K562 (cell line): ENCODE data around the gene CNOT4. TPM values are rescaled to one million over a fixed set of nuclear protein-coding genes. Genes with fewer than 3 reads are reported as not detected.

Source experiments
- ATAC-seq: fragments of 200-7000 bp; cut with Tn5 transposase; 3 replicates; pipeline ENCODE4 v1.9.1; 2020; ENCODE audit warnings: moderate library complexity
- BruUV-seq: library from RNA; stranded (reverse); fragments of 400-500 nt; replicated peaks from 2 replicates; lab custom pipeline; 2021; lab: Mats Ljungman, UMichigan
- CTCF ChIA-PET: fragments of 300-600 bp; formaldehyde crosslinking; extraction: SDS; loops from one replicate; lab custom pipeline; 2021; ENCODE audit warnings: low intra/inter-chr PET ratio; lab: Yijun Ruan, JAX
- POLR2A ChIA-PET: fragments of 300-600, 350-650 bp; sonication (Branson Sonifier 250); formaldehyde crosslinking; extraction: SDS; loops from one replicate; lab custom pipeline; 2021; ENCODE audit warnings: antibody characterized with exemption, inconsistent platforms; lab: Yijun Ruan, JAX
- DNase-seq, 4 experiments: peaks; one replicate each; pipeline versions ENCODE4 v3.0.0 to v3.0.0-alpha.2; 2011 to 2018; ENCODE audit warnings: low spot score in 3 of 4, mixed read lengths in 3 of 4; ENCODE audit errors: extremely low read depth in 1 of 4
- FAIRE-seq: peaks from 2 replicates; lab custom pipeline; 2011; peaks lifted over from hg19 to GRCh38; lab: Jason Lieb, UNC
- H2AFZ ChIP-seq: 2 replicates; pipeline ENCODE4 v1.6.0; 2011; ENCODE audit warnings: low read depth, low read length, control low read depth, inconsistent platforms
- H3K27ac ChIP-seq: fragments of 200-600 bp; 3 replicates; pipeline ENCODE4 v1.8.0; 2011; ENCODE audit warnings: low read depth, mild to moderate bottlenecking, control low read depth, inconsistent platforms, low read length, moderate library complexity, mixed read lengths; ENCODE audit errors: extremely low read depth
- H3K27me3 ChIP-seq, 2 experiments: fragments of 300-600 bp in 1 of 2; 2 replicates in 1 of 2; 3 replicates in 1 of 2; pipeline versions ENCODE4 v1.6.0 to v1.8.0; 2011; ENCODE audit warnings: inconsistent platforms in 2 of 2, low read length in 2 of 2, mild to moderate bottlenecking in 1 of 2, mixed read lengths in 1 of 2, moderate library complexity in 1 of 2; ENCODE audit not compliant: control insufficient read depth in 2 of 2, insufficient read depth in 2 of 2
- H3K36me3 ChIP-seq: fragments of 300-600 bp; 3 replicates; pipeline ENCODE4 v1.8.0; 2011; ENCODE audit warnings: mild to moderate bottlenecking, low read length, inconsistent platforms; ENCODE audit not compliant: control insufficient read depth, insufficient read depth
- H3K4me1 ChIP-seq, 2 experiments: fragments of 200-600 bp in 1 of 2; replicated peaks in 1 of 2; 2 replicates in 1 of 2; 3 replicates in 1 of 2; pipeline versions ENCODE4 v1.5.1 to v1.8.0; 2011; ENCODE audit warnings: inconsistent platforms in 2 of 2, low read length in 2 of 2, mild to moderate bottlenecking in 1 of 2, mixed read lengths in 1 of 2, moderate library complexity in 1 of 2; ENCODE audit not compliant: control insufficient read depth in 2 of 2, insufficient read depth in 2 of 2
- H3K4me2 ChIP-seq: 2 replicates; pipeline ENCODE4 v1.6.1; 2011; ENCODE audit warnings: low read length, control low read depth, inconsistent platforms, mixed read lengths; ENCODE audit not compliant: insufficient read depth
- H3K4me3 ChIP-seq: fragments of 200-600 bp; sonication (generic), shearing (Covaris generic); 2 replicates; pipeline ENCODE4 v1.5.1; 2016; ENCODE audit warnings: control low read depth, inconsistent platforms
- H3K79me2 ChIP-seq: fragments of 200-600 bp; 3 replicates; pipeline ENCODE4 v1.8.0; 2011; ENCODE audit warnings: low read length, inconsistent platforms; ENCODE audit not compliant: control insufficient read depth, insufficient read depth
- H3K9ac ChIP-seq, 2 experiments: 2 replicates each; pipeline versions ENCODE4 v1.6.0 to v1.6.1; 2011; ENCODE audit warnings: low read depth in 2 of 2, low read length in 2 of 2, control low read depth in 1 of 2, inconsistent platforms in 1 of 2, mild to moderate bottlenecking in 1 of 2, mixed read lengths in 1 of 2; ENCODE audit not compliant: insufficient read depth in 1 of 2
- H3K9me1 ChIP-seq: one replicate; pipeline ENCODE4 v1.6.0; 2011; ENCODE audit warnings: inconsistent platforms, mild to moderate bottlenecking, low read length, moderate library complexity; ENCODE audit not compliant: control insufficient read depth, insufficient read depth
- H3K9me3 ChIP-seq: replicated peaks from 2 replicates; pipeline ENCODE4 v1.5.1; 2011; ENCODE audit warnings: low read depth, low read length, inconsistent platforms; ENCODE audit not compliant: control insufficient read depth, insufficient read depth
- H4K20me1 ChIP-seq: replicated peaks from 2 replicates; pipeline ENCODE4 v1.6.1; 2011; ENCODE audit warnings: low read length, inconsistent platforms, mixed read lengths; ENCODE audit not compliant: control insufficient read depth, insufficient read depth
- CHAMP1 ChIP-seq: fragments of 450-650 bp; IDR thresholded peaks from 2 replicates; pipeline ENCODE4 v1.6.1; 2016; ENCODE audit warnings: mild to moderate bottlenecking
- GTF2F1 ChIP-seq: IDR thresholded peaks from 2 replicates; pipeline ENCODE4 v1.6.1; 2011; ENCODE audit warnings: low read depth, low read length, improper control_type of control experiment
- MTA1 ChIP-seq: fragments of 450-650 bp; IDR thresholded peaks from 2 replicates; pipeline ENCODE4 v1.6.1; 2017; ENCODE audit warnings: borderline replicate concordance
- PURB ChIP-seq: sonication (generic); formaldehyde crosslinking; IDR thresholded peaks from 2 replicates; pipeline ENCODE4 v1.9.0; 2021; ENCODE audit warnings: low read depth, mild to moderate bottlenecking, missing genetic modification reagents
- RHOXF2B ChIP-seq: fragments of 250-450 bp; sonication (Bioruptor Pico); conservative IDR thresholded peaks from 2 replicates; pipeline ENCODE4 v1.5.1; 2021
- SMAD1 ChIP-seq: fragments of 150-350 bp; IDR thresholded peaks from 2 replicates; pipeline ENCODE4 v1.6.1; 2014; ENCODE audit warnings: low read length, low read depth; ENCODE audit not compliant: partially characterized antibody
- SREBF2 ChIP-seq: sonication (generic); formaldehyde crosslinking; IDR thresholded peaks from 2 replicates; pipeline ENCODE4 v1.4.0; 2020; ENCODE audit warnings: mild to moderate bottlenecking, missing genetic modification reagents
- ZNF324 ChIP-seq: fragments of 250-450 bp; sonication (Bioruptor Pico); IDR thresholded peaks from 2 replicates; pipeline ENCODE4 v1.4.0; 2020; ENCODE audit warnings: mild to moderate bottlenecking
- ZNF778 ChIP-seq: fragments of 450-650 bp; formaldehyde crosslinking; IDR thresholded peaks from 2 replicates; pipeline ENCODE4 v1.4.0; 2020; ENCODE audit warnings: mild to moderate bottlenecking, moderate library complexity
- WGBS: fragments of 100-300 bp; shearing (Covaris generic); methylation state at CpG from one replicate; pipeline ENCODE4 v1.1.6; 2016; ENCODE audit warnings: low coverage, mixed read lengths; ENCODE audit not compliant: insufficient coverage; ENCODE audit errors: missing lambda C conversion rate; 5-methylcytosine and 5-hydroxymethylcytosine counted together
- in situ Hi-C: fragments of 300-500 bp; cut with MboI; formaldehyde crosslinking; loops from 4 replicates; pipeline ENCODE4 v1.15.0; 2018; ENCODE audit warnings: inconsistent platforms, mixed read lengths
- intact Hi-C: fragments of 100-400 bp; cut with micrococcal nuclease; formaldehyde crosslinking; loops from 2 replicates; pipeline ENCODE4 v1.14.2; 2022
- polyA plus RNA-seq, 8 experiments: library from polyadenylated mRNA; depleted of rRNA in 4 of 8; stranded (reverse) in 5 of 8; unstranded in 3 of 8; fragments of >200 nt; fragmentation: Nextera tagmentation in 2 of 8; fragmentation: Illumina TruSeq in 1 of 8; extraction: Ambion mirVana in 2 of 8; extraction: Trizol in 1 of 8; gene quantifications; 2 replicates each; pipeline versions ENCODE4 v1.2.1 to v1.2.3, GENCODE V29; 2011 to 2014; ENCODE audit warnings: inconsistent platforms in 1 of 8, missing spikeins in 1 of 8
- total RNA-seq, 7 experiments: library from RNA; depleted of rRNA in 6 of 7; stranded (reverse); fragments of >200 nt in 6 of 7; fragmentation: Illumina TruSeq in 2 of 7; extraction: Trizol in 2 of 7; gene quantifications; 2 replicates each; pipeline versions ENCODE4 v1.2.1 to v1.2.3, GENCODE V29; 2011 to 2021; ENCODE audit warnings: low replicate concordance in 1 of 7
- TF ChIP-seq, protein P1 (sequence below): fragments of 250-450 bp; sonication (Bioruptor Pico); IDR thresholded peaks from 2 replicates; pipeline ENCODE4 v1.8.0; 2022; ENCODE audit warnings: inconsistent platforms

Gene CNOT4
- total and polyA plus RNA-seq, 9 of the 15 experiments (the other 6 are each of a cell fraction or from before 2014, with no cell fraction given) = 8.6 to 24.1 (median 15.4) TPM

DNA sequence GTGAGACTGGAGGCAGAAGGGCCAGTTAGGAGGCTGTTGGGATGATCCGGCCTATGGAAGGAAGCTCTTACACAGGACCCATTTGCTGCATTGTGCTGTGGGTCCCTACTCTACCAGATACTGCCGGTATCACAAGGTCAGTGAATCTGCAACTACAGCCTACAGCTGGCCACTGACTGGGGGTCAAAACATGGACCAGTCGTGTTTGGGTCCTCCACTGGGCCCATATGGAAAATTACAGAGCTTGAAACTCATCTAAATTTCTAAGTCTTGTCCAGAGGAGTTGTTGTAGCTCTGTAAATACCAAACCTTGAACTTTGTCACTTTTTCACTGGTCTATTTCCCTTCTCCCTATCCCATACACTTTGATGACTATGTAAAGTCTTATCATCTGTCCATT lies 42.2 kb upstream of the CNOT4 start:
- H3K27ac ChIP-seq = no peak overlapping the region
- H3K9me3 ChIP-seq = no peaks in the 10 kb centered on the region
- TF ChIP-seq ZNF778 (CRISPR knock-in tag) = no peak
- no peak for FAIRE-seq
- no TSS peak for BruUV-seq
- in situ Hi-C loops = no loop called here
- intact Hi-C loops = no loop called here
- no peaks in the 10 kb centered on the region for H4K20me1 ChIP-seq
- H3K79me2 ChIP-seq = no peaks in the 10 kb centered on the region
- no peaks in the 10 kb centered on the region for H3K9me1 ChIP-seq
- H3K36me3 ChIP-seq = no peaks in the 10 kb centered on the region
- 15% methylated on average over 3 of the region's 3 CpGs for WGBS
- no peak overlapping the region for H3K4me3 ChIP-seq
- POLR2A ChIA-PET = interaction anchor here (0.6 to 1.9 kb wide), 3 partner anchors 12 to 93 kb away, joined by 3 to 6 read pairs (median 3); no protein-coding TSS in a partner anchor
- ATAC-seq = no peak
- no peak overlapping the region for H2AFZ ChIP-seq
- no peak overlapping the region; a peak in 1 of 4 replicates for H3K9ac ChIP-seq
- no peak overlapping the region for H3K4me2 ChIP-seq
- no peaks in the 10 kb centered on the region for H3K4me1 ChIP-seq
- no peaks in the 10 kb centered on the region for H3K27me3 ChIP-seq
- DNase-seq = no peak
- CTCF ChIA-PET = no interaction called here

GRCh38 chr7:135550196-135550595 lies 40.3 kb upstream of the CNOT4 start:
- H3K9me1 ChIP-seq = no peaks in the 10 kb centered on the region
- no peak overlapping the region for H3K4me3 ChIP-seq
- no peak overlapping the region for H3K9ac ChIP-seq
- WGBS = 20% methylated on average over 6 of the region's 7 CpGs
- H3K79me2 ChIP-seq = no peaks in the 10 kb centered on the region
- no peaks in the 10 kb centered on the region for H3K27me3 ChIP-seq
- DNase-seq = no peak
- H2AFZ ChIP-seq = peak overlapping the region; percentile 46; the same call in 1 of the 2 replicates
- no TSS peak for BruUV-seq
- no peaks in the 10 kb centered on the region for H3K36me3 ChIP-seq
- ChIA-PET CTCF (no interaction called here), POLR2A (no interaction called here)
- no peak overlapping the region for H3K4me2 ChIP-seq
- no peak for FAIRE-seq
- H3K9me3 ChIP-seq = no peaks in the 10 kb centered on the region
- peak; percentile 46; the same call in 2 of the 3 replicates for ATAC-seq
- no peaks in the 10 kb centered on the region for H4K20me1 ChIP-seq
- no peaks in the 10 kb centered on the region for H3K4me1 ChIP-seq
- in situ Hi-C loops (no loop called here), intact Hi-C loops (no loop called here)
- H3K27ac ChIP-seq = no peak overlapping the region
- TF ChIP-seq CHAMP1 (no peak), GTF2F1 (no peak), MTA1 (no peak), SREBF2 (CRISPR knock-in tag) (no peak), RHOXF2B (CRISPR knock-in tag) (no peak), PURB (CRISPR knock-in tag) (no peak), ZNF324 (CRISPR knock-in tag) (no peak), SMAD1 (no peak)
- TF ChIP-seq, protein P1, sequence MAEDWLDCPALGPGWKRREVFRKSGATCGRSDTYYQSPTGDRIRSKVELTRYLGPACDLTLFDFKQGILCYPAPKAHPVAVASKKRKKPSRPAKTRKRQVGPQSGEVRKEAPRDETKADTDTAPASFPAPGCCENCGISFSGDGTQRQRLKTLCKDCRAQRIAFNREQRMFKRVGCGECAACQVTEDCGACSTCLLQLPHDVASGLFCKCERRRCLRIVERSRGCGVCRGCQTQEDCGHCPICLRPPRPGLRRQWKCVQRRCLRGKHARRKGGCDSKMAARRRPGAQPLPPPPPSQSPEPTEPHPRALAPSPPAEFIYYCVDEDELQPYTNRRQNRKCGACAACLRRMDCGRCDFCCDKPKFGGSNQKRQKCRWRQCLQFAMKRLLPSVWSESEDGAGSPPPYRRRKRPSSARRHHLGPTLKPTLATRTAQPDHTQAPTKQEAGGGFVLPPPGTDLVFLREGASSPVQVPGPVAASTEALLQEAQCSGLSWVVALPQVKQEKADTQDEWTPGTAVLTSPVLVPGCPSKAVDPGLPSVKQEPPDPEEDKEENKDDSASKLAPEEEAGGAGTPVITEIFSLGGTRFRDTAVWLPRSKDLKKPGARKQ (CRISPR knock-in tag) = no peak
